Nephron (organoid): ENCODE results near the gene IPPK.

Experiments
- H3K27ac Mint-ChIP-seq, 3 experiments: 2 replicates each; pipeline ENCODE4 v1.8.0; 2020; ENCODE audit warnings: mixed read lengths in 3 of 3, mild to moderate bottlenecking in 2 of 3, moderate library complexity in 1 of 3
- H3K27me3 Mint-ChIP-seq: 2 replicates; pipeline ENCODE4 v1.8.0; 2021; ENCODE audit warnings: low read depth, mild to moderate bottlenecking, moderate library complexity, mixed read lengths
- H3K36me3 Mint-ChIP-seq: 2 replicates; pipeline ENCODE4 v1.8.0; 2020; ENCODE audit warnings: low read depth, mixed read lengths
- H3K4me1 Mint-ChIP-seq: 2 replicates; pipeline ENCODE4 v1.8.0; 2020; ENCODE audit warnings: mixed read lengths
- H3K4me3 Mint-ChIP-seq, 3 experiments: 2 replicates each; pipeline ENCODE4 v1.8.0; 2020; ENCODE audit warnings: mild to moderate bottlenecking in 3 of 3, mixed read lengths in 3 of 3, moderate library complexity in 2 of 3
- H3K9me3 Mint-ChIP-seq: 2 replicates; pipeline ENCODE4 v1.8.0; 2020; ENCODE audit warnings: mixed read lengths
- CTCF ChIP-seq, 3 experiments: fragments of 200-600 bp; sonication (generic); IDR thresholded peaks; one replicate each; pipeline ENCODE4 v1.5.0; 2021; ENCODE audit warnings: antibody characterized with exemption in 3 of 3; ENCODE audit not compliant: unreplicated experiment in 3 of 3

IPPK gene

GRCh38 chr9:92663951-92664350 lies 6.0 kb downstream of the IPPK start:
- no peak for TF ChIP-seq CTCF (IDR thresholded peaks at IDR 0.05; ENCODE audit: unreplicated experiment in 3 of 3)
- no peaks in the 10 kb centered on the region for H3K27me3 Mint-ChIP-seq
- no peak overlapping the region for H3K27ac Mint-ChIP-seq
- no peaks in the 10 kb centered on the region for H3K36me3 Mint-ChIP-seq
- H3K4me1 Mint-ChIP-seq: peaks cover 19% of the 10 kb centered on the region
- no peak overlapping the region for H3K4me3 Mint-ChIP-seq
- H3K9me3 Mint-ChIP-seq: no peaks in the 10 kb centered on the region

GRCh38 chr9:92663126-92663525 lies 6.8 kb downstream of the IPPK start:
- no peak overlapping the region for H3K4me3 Mint-ChIP-seq
- H3K4me1 Mint-ChIP-seq: peaks cover 12% of the 10 kb centered on the region
- H3K9me3 Mint-ChIP-seq: no peaks in the 10 kb centered on the region
- H3K27ac Mint-ChIP-seq: no peak overlapping the region
- H3K36me3 Mint-ChIP-seq: no peaks in the 10 kb centered on the region
- TF ChIP-seq CTCF (IDR thresholded peaks at IDR 0.05; ENCODE audit: unreplicated experiment in 3 of 3): no peak
- no peaks in the 10 kb centered on the region for H3K27me3 Mint-ChIP-seq

GRCh38 chr9:92661743-92662142 lies 8.2 kb downstream of the IPPK start:
- Mint-ChIP-seq H3K9me3 (no peaks in the 10 kb centered on the region), H3K4me1 (peaks cover 12% of the 10 kb centered on the region), H3K27ac (no peak overlapping the region), H3K36me3 (no peaks in the 10 kb centered on the region), H3K4me3 (no peak overlapping the region), H3K27me3 (no peaks in the 10 kb centered on the region)
- TF ChIP-seq CTCF (IDR thresholded peaks at IDR 0.05; ENCODE audit: unreplicated experiment in 3 of 3): no peak

GRCh38 chr9:92661127-92661526 lies 8.8 kb downstream of the IPPK start:
- no peak for TF ChIP-seq CTCF (IDR thresholded peaks at IDR 0.05; ENCODE audit: unreplicated experiment in 3 of 3)
- Mint-ChIP-seq H3K27ac (no peak overlapping the region), H3K27me3 (no peaks in the 10 kb centered on the region), H3K9me3 (no peaks in the 10 kb centered on the region), H3K4me1 (peaks cover 11% of the 10 kb centered on the region), H3K36me3 (peaks cover 4% of the 10 kb centered on the region), H3K4me3 (no peak overlapping the region)

- peaks cover 6% of the 10 kb centered on the region for H3K4me1 Mint-ChIP-seq
- no peaks in the 10 kb centered on the region for H3K27me3 Mint-ChIP-seq
- no peaks in the 10 kb centered on the region for H3K9me3 Mint-ChIP-seq
- no peak for TF ChIP-seq CTCF (IDR thresholded peaks at IDR 0.05; ENCODE audit: unreplicated experiment in 3 of 3)
- no peak overlapping the region for H3K27ac Mint-ChIP-seq
- H3K4me3 Mint-ChIP-seq: no peak overlapping the region
- peaks cover 9% of the 10 kb centered on the region for H3K36me3 Mint-ChIP-seq
These were observed 9.7 kb downstream of the IPPK start for GRCh38 chr9:92660266-92660665.

- Mint-ChIP-seq H3K36me3 (peaks cover 12% of the 10 kb centered on the region), H3K4me3 (no peak overlapping the region), H3K4me1 (peaks cover 6% of the 10 kb centered on the region), H3K27me3 (no peaks in the 10 kb centered on the region), H3K27ac (no peak overlapping the region), H3K9me3 (no peaks in the 10 kb centered on the region)
- TF ChIP-seq CTCF (IDR thresholded peaks at IDR 0.05; ENCODE audit: unreplicated experiment in 3 of 3): no peak
These were observed 10.3 kb downstream of the IPPK start for GRCh38 chr9:92659601-92660000.
